H1 (cell line): ENCODE measurements around the gene CBX4. TPM values are rescaled to one million over a fixed set of nuclear protein-coding genes. Genes with fewer than 3 reads are reported as not detected.

Source experiments
- CTCF ChIA-PET: fragments of 300-600 bp; sonication (Branson Sonifier 250); formaldehyde crosslinking; loops from one replicate; lab custom pipeline; 2021; ENCODE audit not compliant: partially characterized antibody; lab: Charles Lee
- POLR2A ChIA-PET: fragments of 300-600 bp; sonication (Branson Sonifier 250); formaldehyde crosslinking; loops from one replicate; lab custom pipeline; 2021; ENCODE audit warnings: inconsistent platforms; ENCODE audit not compliant: partially characterized antibody; lab: Charles Lee
- DNase-seq, 2 experiments: peaks; one replicate each; pipeline versions ENCODE4 v3.0.0 to v3.0.0-alpha.2; 2010 to 2022; ENCODE audit warnings: low spot score in 2 of 2, low read depth in 1 of 2, mixed read lengths in 1 of 2
- FAIRE-seq: peaks from 2 replicates; lab custom pipeline; 2011; peaks lifted over from hg19 to GRCh38; lab: Jason Lieb, UNC
- H2AFZ ChIP-seq: 2 replicates; pipeline ENCODE4 v1.8.1; 2012; ENCODE audit warnings: low read length, inconsistent platforms
- H2AK5ac ChIP-seq: 2 replicates; pipeline ENCODE4 v1.6.1; 2013; ENCODE audit warnings: low read depth, low read length
- H2BK120ac ChIP-seq: replicated peaks from 2 replicates; pipeline ENCODE3; 2013; ENCODE audit warnings: low read depth, low read length, inconsistent platforms
- H2BK12ac ChIP-seq: 2 replicates; pipeline ENCODE4 v1.6.1; 2013; ENCODE audit warnings: low read depth, low read length
- H2BK15ac ChIP-seq: 2 replicates; pipeline ENCODE4 v1.6.1; 2013; ENCODE audit warnings: low read length
- H2BK20ac ChIP-seq: 2 replicates; pipeline ENCODE4 v1.6.1; 2013; ENCODE audit warnings: low read length
- H2BK5ac ChIP-seq: 2 replicates; pipeline ENCODE4 v1.6.1; 2013; ENCODE audit warnings: low read depth, low read length
- H3K14ac ChIP-seq: 2 replicates; pipeline ENCODE4 v1.6.1; 2013; ENCODE audit warnings: inconsistent platforms; ENCODE audit not compliant: insufficient read length
- H3K18ac ChIP-seq: 2 replicates; pipeline ENCODE4 v1.6.1; 2013; ENCODE audit warnings: low read length; ENCODE audit errors: extremely low read depth
- H3K23ac ChIP-seq: 2 replicates; pipeline ENCODE4 v1.6.1; 2013; ENCODE audit warnings: inconsistent platforms; ENCODE audit not compliant: insufficient read length
- H3K23me2 ChIP-seq: 2 replicates; pipeline ENCODE4 v1.6.1; 2013; ENCODE audit warnings: low read depth, low read length
- H3K27ac ChIP-seq: 2 replicates; pipeline ENCODE4 v1.6.1; 2011; ENCODE audit warnings: low read depth, low read length, inconsistent platforms
- H3K27me3 ChIP-seq, 4 experiments: replicated peaks in 1 of 4; 1 replicate in 1 of 4; 2 replicates in 3 of 4; pipeline versions ENCODE4 v1.6.1 to v1.8.1; 2011 to 2013; ENCODE audit warnings: low read length in 3 of 4, mild to moderate bottlenecking in 3 of 4, inconsistent platforms in 2 of 4, mixed read lengths in 2 of 4, moderate library complexity in 1 of 4; ENCODE audit not compliant: control insufficient read depth in 3 of 4, insufficient read depth in 3 of 4; ENCODE audit errors: extremely low read depth in 1 of 4
- H3K36me3 ChIP-seq, 4 experiments: 2 replicates each; pipeline versions ENCODE4 v1.6.1 to v1.8.1; 2011 to 2013; ENCODE audit warnings: mild to moderate bottlenecking in 4 of 4, low read length in 3 of 4, moderate library complexity in 2 of 4, control low read depth in 1 of 4, inconsistent platforms in 1 of 4; ENCODE audit not compliant: insufficient read depth in 4 of 4, control insufficient read depth in 2 of 4
- H3K4ac ChIP-seq: replicated peaks from 2 replicates; pipeline ENCODE3; 2013; ENCODE audit warnings: low read length, low read depth, mixed read lengths, inconsistent platforms; ENCODE audit not compliant: insufficient read length
- H3K4me1 ChIP-seq, 4 experiments: replicated peaks in 1 of 4; 1 replicate in 1 of 4; 2 replicates in 3 of 4; pipeline versions ENCODE4 v1.6.1 to v1.8.1; 2011 to 2013; ENCODE audit warnings: low read length in 3 of 4, inconsistent platforms in 2 of 4, mixed read lengths in 1 of 4; ENCODE audit not compliant: insufficient read depth in 4 of 4, control insufficient read depth in 3 of 4
- H3K4me2 ChIP-seq, 2 experiments: 2 replicates each; pipeline versions ENCODE4 v1.6.1 to v1.8.1; 2011 to 2013; ENCODE audit warnings: low read depth in 2 of 2, low read length in 2 of 2, control low read depth in 1 of 2, inconsistent platforms in 1 of 2, mild to moderate bottlenecking in 1 of 2; ENCODE audit not compliant: insufficient read depth in 1 of 2
- H3K4me3 ChIP-seq, 4 experiments: fragments of 200-600, 300-600 bp in 1 of 4; sonication (generic), shearing (Covaris generic), sonication (Bioruptor Twin) in 1 of 4; 2 replicates each; pipeline versions ENCODE4 v1.5.1 to v1.8.1; 2011 to 2016; ENCODE audit warnings: low read length in 4 of 4, low read depth in 3 of 4, control low read depth in 2 of 4, inconsistent platforms in 2 of 4, mild to moderate bottlenecking in 2 of 4, mixed read lengths in 1 of 4, moderate library complexity in 1 of 4; ENCODE audit not compliant: insufficient read depth in 2 of 4; ENCODE audit errors: extremely low read depth in 1 of 4
- H3K56ac ChIP-seq: replicated peaks from 2 replicates; pipeline ENCODE3; 2013; ENCODE audit warnings: low read depth, mild to moderate bottlenecking, mixed read lengths, low read length, inconsistent platforms; ENCODE audit not compliant: insufficient read length
- H3K79me1 ChIP-seq: 2 replicates; pipeline ENCODE4 v1.6.1; 2013; ENCODE audit warnings: low read depth, low read length, control low read depth
- H3K79me2 ChIP-seq, 2 experiments: 2 replicates each; pipeline versions ENCODE4 v1.6.1 to v1.8.1; 2012 to 2013; ENCODE audit warnings: low read length in 2 of 2, mild to moderate bottlenecking in 2 of 2, inconsistent platforms in 1 of 2; ENCODE audit not compliant: insufficient read depth in 2 of 2, control insufficient read depth in 1 of 2
- H3K9ac ChIP-seq, 4 experiments: replicated peaks in 1 of 4; 1 replicate in 1 of 4; 2 replicates in 3 of 4; pipeline versions ENCODE4 v1.6.1 to v1.8.1; 2011 to 2013; ENCODE audit warnings: low read depth in 3 of 4, low read length in 3 of 4, control low read depth in 2 of 4, mild to moderate bottlenecking in 2 of 4, moderate library complexity in 2 of 4, inconsistent platforms in 1 of 4; ENCODE audit errors: extremely low read depth in 1 of 4
- H3K9me3 ChIP-seq, 2 experiments: 2 replicates each; pipeline versions ENCODE4 v1.6.1 to v1.8.1; 2012 to 2013; ENCODE audit warnings: mild to moderate bottlenecking in 2 of 2, moderate library complexity in 2 of 2, control low read depth in 1 of 2, inconsistent platforms in 1 of 2, low read depth in 1 of 2, low read length in 1 of 2, mixed read lengths in 1 of 2; ENCODE audit not compliant: insufficient read depth in 2 of 2
- H4K20me1 ChIP-seq, 2 experiments: replicated peaks in 1 of 2; 2 replicates each; pipeline versions ENCODE3 to v1.8.1; 2011 to 2013; ENCODE audit warnings: inconsistent platforms in 2 of 2, low read length in 2 of 2, mild to moderate bottlenecking in 1 of 2; ENCODE audit not compliant: insufficient read depth in 2 of 2, control insufficient read depth in 1 of 2
- H4K5ac ChIP-seq: 2 replicates; pipeline ENCODE4 v1.6.1; 2013; ENCODE audit warnings: low read length, low read depth, mixed read lengths, inconsistent platforms; ENCODE audit not compliant: insufficient read length
- H4K8ac ChIP-seq: 2 replicates; pipeline ENCODE4 v1.8.0; 2013; ENCODE audit warnings: mild to moderate bottlenecking, moderate library complexity, low read length, inconsistent platforms; ENCODE audit not compliant: insufficient read depth; ENCODE audit errors: extremely low read depth
- H4K91ac ChIP-seq: replicated peaks from 2 replicates; pipeline ENCODE3; 2013; ENCODE audit warnings: low read length, mixed read lengths, inconsistent platforms; ENCODE audit not compliant: insufficient read length
- BCL11A ChIP-seq, 2 experiments: IDR thresholded peaks; one replicate each; pipeline ENCODE4 v1.6.1; 2011; ENCODE audit warnings: low read depth in 2 of 2, low read length in 2 of 2, mild to moderate bottlenecking in 2 of 2
- CBX5 ChIP-seq: fragments of 300-800, 300-1000 bp; sonication (generic); IDR thresholded peaks from 2 replicates; pipeline ENCODE4 v1.7.1; 2016; ENCODE audit warnings: antibody characterized with exemption, low read length, low read depth
- CEBPB ChIP-seq: IDR thresholded peaks from 2 replicates; pipeline ENCODE4 v1.6.1; 2012; ENCODE audit warnings: low read depth, low read length
- FOSL1 ChIP-seq: IDR thresholded peaks from 2 replicates; pipeline ENCODE4 v1.6.1; 2011; ENCODE audit warnings: mild to moderate bottlenecking, low read depth, low read length, moderate library complexity; ENCODE audit not compliant: insufficient read depth
- JUND ChIP-seq: IDR thresholded peaks from 2 replicates; pipeline ENCODE4 v1.6.1; 2011; ENCODE audit warnings: mild to moderate bottlenecking, improper control_type of control experiment, low read length
- KDM4A ChIP-seq: IDR thresholded peaks from one replicate; pipeline ENCODE4 v1.7.1; 2012; ENCODE audit warnings: low read depth, mild to moderate bottlenecking, moderate library complexity, low read length, inconsistent platforms; ENCODE audit not compliant: severe bottlenecking
- KDM5A ChIP-seq: fragments of 200-600 bp; IDR thresholded peaks from 2 replicates; pipeline ENCODE4 v1.7.1; 2012; ENCODE audit warnings: mild to moderate bottlenecking, low read length, inconsistent platforms, mixed read lengths
- POU5F1 ChIP-seq: IDR thresholded peaks from 2 replicates; pipeline ENCODE4 v1.6.1; 2011; ENCODE audit warnings: low read depth, mild to moderate bottlenecking, low read length, moderate library complexity
- SIX5 ChIP-seq: IDR thresholded peaks from 2 replicates; pipeline ENCODE4 v1.6.1; 2011; ENCODE audit warnings: mild to moderate bottlenecking, low read depth, low read length
- SP2 ChIP-seq: IDR thresholded peaks from 2 replicates; pipeline ENCODE4 v1.6.1; 2012; ENCODE audit warnings: mild to moderate bottlenecking, low read length, inconsistent platforms
- TBP ChIP-seq: IDR thresholded peaks from 2 replicates; pipeline ENCODE4 v1.6.1; 2011; ENCODE audit warnings: low read depth, low read length, improper control_type of control experiment
- USF2 ChIP-seq: IDR thresholded peaks from 2 replicates; pipeline ENCODE4 v1.6.1; 2011; ENCODE audit warnings: low read length, improper control_type of control experiment
- WGBS, 2 experiments: shearing (Covaris generic) in 1 of 2; methylation state at CpG; one replicate each; pipeline versions ENCODE4 v1.1.6 to v1.1.7; 2013 to 2015; ENCODE audit warnings: low lambda C conversion rate in 2 of 2, mixed read lengths in 2 of 2, inconsistent platforms in 1 of 2, low coverage in 1 of 2, missing lambda C conversion rate in 1 of 2; ENCODE audit not compliant: insufficient replicate concordance in 2 of 2, insufficient coverage in 1 of 2, insufficient read length in 1 of 2; ENCODE audit errors: extremely low coverage in 1 of 2, missing lambda C conversion rate in 1 of 2; 5-methylcytosine and 5-hydroxymethylcytosine counted together
- polyA plus RNA-seq, 7 experiments: library from polyadenylated mRNA; depleted of rRNA in 3 of 7; stranded (reverse) in 5 of 7; unstranded in 2 of 7; fragments of >200 nt in 5 of 7; fragments of 200-250 nt in 2 of 7; gene quantifications; 1 replicate in 5 of 7; 2 replicates in 1 of 7; 4 replicates in 1 of 7; pipeline versions ENCODE4 v1.2.1 to v1.2.3, GENCODE V29; 2011 to 2013; ENCODE audit warnings: missing spikeins in 2 of 7, mixed read lengths in 2 of 7
- total RNA-seq: library from RNA; stranded (reverse); fragmentation: NEBNext Ultra II Directional; extraction: Animal tissue kit (Norgen Biotek cat#: 25700); gene quantifications from 2 replicates; pipeline ENCODE4 v1.2.1, GENCODE V29; 2021

The CBX4 gene
- total and polyA plus RNA-seq, 2 of the 8 experiments (the other 6 are each of a cell fraction or from before 2014, with no cell fraction given) = 1.8 to 4.0 TPM

- no peaks in the 10 kb centered on the region for H4K20me1 ChIP-seq
- no peak overlapping the region for H2BK15ac ChIP-seq
- H4K8ac ChIP-seq = no peak overlapping the region
- ChIA-PET POLR2A (interaction anchor here (1.9 to 24.0 kb wide), 2 partner anchors 9 to 11 kb away, joined by 5 to 374 read pairs; no protein-coding TSS in a partner anchor), CTCF (interaction anchor here (0.6 to 24.7 kb wide), 9 partner anchors 9 to 174 kb away, joined by 3 to 576 read pairs (median 12); partner anchors contain the start of genes CBX4 and CBX8)
- H2BK120ac ChIP-seq = no peak overlapping the region
- no peak overlapping the region for H3K14ac ChIP-seq
- 86% methylated on average over 13 of the region's 13 CpGs; no CpG with 5 or more reads in 1 of the 2 experiments for WGBS, 2 experiments
- H3K9me3 ChIP-seq = no peaks in the 10 kb centered on the region
- H3K4me3 ChIP-seq = no peak overlapping the region
- H2BK20ac ChIP-seq = no peak overlapping the region
- H3K36me3 ChIP-seq = peaks cover 0 to 11% (median 0%) of the 10 kb centered on the region in 4 experiments; a peak in 1 of 8 replicates
- no peak for FAIRE-seq
- H3K23ac ChIP-seq = no peak overlapping the region
- peaks cover 48 to 77% (median 66%) of the 10 kb centered on the region in 4 experiments for H3K27me3 ChIP-seq
- H3K27ac ChIP-seq = no peak overlapping the region
- no peak overlapping the region for H4K91ac ChIP-seq
- no peak overlapping the region for H2AK5ac ChIP-seq
- H3K79me1 ChIP-seq = no peaks in the 10 kb centered on the region
- H4K5ac ChIP-seq = no peak overlapping the region
- H2BK12ac ChIP-seq = no peak overlapping the region
- no peak overlapping the region for H3K56ac ChIP-seq
- peaks cover 3% of the 10 kb centered on the region; the same call in 1 of the 2 replicates for H3K23me2 ChIP-seq
- H2BK5ac ChIP-seq = no peak overlapping the region
- no peak overlapping the region for H3K18ac ChIP-seq
- no peak overlapping the region for H3K4ac ChIP-seq
- H2AFZ ChIP-seq = no peak overlapping the region
- no peak for DNase-seq
- no peak overlapping the region for H3K9ac ChIP-seq
- H3K79me2 ChIP-seq = no peaks in the 10 kb centered on the region
- no peak overlapping the region for H3K4me2 ChIP-seq
- H3K4me1 ChIP-seq = peaks cover 0 to 11% (median 4%) of the 10 kb centered on the region in 4 experiments; a peak in 6 of 7 replicates
- no peak for TF ChIP-seq CEBPB
- TF ChIP-seq JUND = no peak
- TF ChIP-seq FOSL1 = no peak
- TF ChIP-seq SIX5 = no peak
- TF ChIP-seq TBP = no peak
- TF ChIP-seq KDM5A = no peak
- TF ChIP-seq POU5F1 = no peak
- no peak for TF ChIP-seq KDM4A
- TF ChIP-seq USF2 = no peak
- no peak for TF ChIP-seq SP2
- TF ChIP-seq CBX5 = no peak
- TF ChIP-seq BCL11A (IDR thresholded peaks at IDR 0.05; ENCODE audit: low read depth in 2 of 2, low read length in 2 of 2) = no peak
Measured at GRCh38 chr17:79819534-79820276, 19.5 kb downstream of the CBX4 start.
